Muscle layer of duodenum (tissue), 2 donors: ENCODE results near the gene TRUB2.
A peak's percentile ranks its signal among the peaks of the same experiment; 100 is the strongest.

Source experiments
- H3K27ac ChIP-seq: one replicate; pipeline ENCODE4 v1.7.0; 2013; ENCODE audit warnings: mild to moderate bottlenecking, low read length
- H3K27me3 ChIP-seq: one replicate; pipeline ENCODE4 v1.7.0; 2013; ENCODE audit warnings: low read depth, mild to moderate bottlenecking, control low read depth, low read length
- H3K36me3 ChIP-seq, 2 donors: one replicate each; pipeline ENCODE4 v1.7.0; 2013; ENCODE audit warnings: low read length in 2 of 2, control low read depth in 1 of 2, mild to moderate bottlenecking in 1 of 2; ENCODE audit not compliant: insufficient read depth in 2 of 2, control insufficient read depth in 1 of 2
- H3K4me1 ChIP-seq, 2 donors: one replicate each; pipeline ENCODE4 v1.7.0; 2013; ENCODE audit warnings: low read length in 2 of 2, mild to moderate bottlenecking in 2 of 2, control low read depth in 1 of 2, moderate library complexity in 1 of 2; ENCODE audit not compliant: insufficient read depth in 2 of 2, control insufficient read depth in 1 of 2
- H3K4me3 ChIP-seq, 2 donors: one replicate each; pipeline ENCODE4 v1.7.0; 2013; ENCODE audit warnings: low read length in 2 of 2, low read depth in 1 of 2, mild to moderate bottlenecking in 1 of 2
- H3K9me3 ChIP-seq, 2 donors: one replicate each; pipeline ENCODE4 v1.7.0; 2013; ENCODE audit warnings: low read length in 2 of 2, control low read depth in 1 of 2, mild to moderate bottlenecking in 1 of 2; ENCODE audit not compliant: control insufficient read depth in 1 of 2
- donor health status: healthy.

The TRUB2 gene

GRCh38 chr9:128358861-128359260 is 36.6 kb upstream of the TRUB2 start:
- Histone ChIP-seq H3K27ac (no peak overlapping the region), H3K4me3 (no peak overlapping the region), H3K9me3 (no peaks in the 10 kb centered on the region), H3K36me3 (peaks cover 3 to 22% of the 10 kb centered on the region in 2 donors), H3K27me3 (no peaks in the 10 kb centered on the region), H3K4me1 (peaks cover 0 to 8% of the 10 kb centered on the region in 2 donors)

- H3K4me1 ChIP-seq = peaks cover 0 to 8% of the 10 kb centered on the region in 2 donors
- no peak overlapping the region for H3K4me3 ChIP-seq
- no peaks in the 10 kb centered on the region for H3K27me3 ChIP-seq
- H3K9me3 ChIP-seq = no peaks in the 10 kb centered on the region
- H3K27ac ChIP-seq = no peak overlapping the region
- peaks cover 5 to 26% of the 10 kb centered on the region in 2 donors for H3K36me3 ChIP-seq
These were observed 35.8 kb upstream of the TRUB2 start for GRCh38 chr9:128358090-128358489.

- Histone ChIP-seq H3K27me3 (no peaks in the 10 kb centered on the region), H3K4me3 (no peak overlapping the region), H3K27ac (no peak overlapping the region), H3K4me1 (no peaks in the 10 kb centered on the region), H3K36me3 (peaks cover 13 to 35% of the 10 kb centered on the region in 2 donors), H3K9me3 (no peaks in the 10 kb centered on the region)
These were observed 33.2 kb upstream of the TRUB2 start for GRCh38 chr9:128355451-128355850.

- H3K4me3 ChIP-seq = no peak overlapping the region
- H3K4me1 ChIP-seq = no peaks in the 10 kb centered on the region
- H3K36me3 ChIP-seq = peaks cover 43 to 68% of the 10 kb centered on the region in 2 donors
- no peak overlapping the region for H3K27ac ChIP-seq
- H3K9me3 ChIP-seq = no peaks in the 10 kb centered on the region
- H3K27me3 ChIP-seq = no peaks in the 10 kb centered on the region
These were observed 27.5 kb upstream of the TRUB2 start for GRCh38 chr9:128349772-128350171.

GRCh38 chr9:128349125-128349524 is 26.9 kb upstream of the TRUB2 start:
- Histone ChIP-seq H3K9me3 (no peaks in the 10 kb centered on the region), H3K36me3 (peaks cover 47 to 71% of the 10 kb centered on the region in 2 donors), H3K4me3 (no peak overlapping the region), H3K27me3 (no peaks in the 10 kb centered on the region), H3K27ac (no peak overlapping the region), H3K4me1 (no peaks in the 10 kb centered on the region)

GRCh38 chr9:128344931-128345605 is 22.8 kb upstream of the TRUB2 start:
- peaks cover 43 to 74% of the 10 kb centered on the region in 2 donors for H3K36me3 ChIP-seq
- H3K4me3 ChIP-seq = no peak overlapping the region
- peaks cover 0 to 8% of the 10 kb centered on the region in 2 donors for H3K4me1 ChIP-seq
- H3K27me3 ChIP-seq = no peaks in the 10 kb centered on the region
- no peaks in the 10 kb centered on the region for H3K9me3 ChIP-seq
- H3K27ac ChIP-seq = no peak overlapping the region

GRCh38 chr9:128343855-128344254 is 21.6 kb upstream of the TRUB2 start:
- no peaks in the 10 kb centered on the region for H3K27me3 ChIP-seq
- H3K27ac ChIP-seq = no peak overlapping the region
- H3K4me1 ChIP-seq = peaks cover 3 to 8% of the 10 kb centered on the region in 2 donors
- peaks cover 33 to 62% of the 10 kb centered on the region in 2 donors for H3K36me3 ChIP-seq
- H3K9me3 ChIP-seq = no peaks in the 10 kb centered on the region
- no peak overlapping the region for H3K4me3 ChIP-seq

- peaks cover 3 to 8% of the 10 kb centered on the region in 2 donors for H3K4me1 ChIP-seq
- H3K4me3 ChIP-seq = no peak overlapping the region
- H3K9me3 ChIP-seq = no peaks in the 10 kb centered on the region
- H3K27ac ChIP-seq = no peak overlapping the region
- H3K27me3 ChIP-seq = no peaks in the 10 kb centered on the region
- H3K36me3 ChIP-seq = peaks cover 27 to 56% of the 10 kb centered on the region in 2 donors
These were observed 20.9 kb upstream of the TRUB2 start for GRCh38 chr9:128342971-128343680.

GRCh38 chr9:128341435-128341849 is 19.2 kb upstream of the TRUB2 start:
- H3K9me3 ChIP-seq = no peaks in the 10 kb centered on the region

GRCh38 chr9:128340691-128341434 is 18.6 kb upstream of the TRUB2 start:
- Histone ChIP-seq H3K9me3 (no peaks in the 10 kb centered on the region), H3K27me3 (no peaks in the 10 kb centered on the region), H3K36me3 (peaks cover 17 to 38% of the 10 kb centered on the region in 2 donors), H3K4me1 (peaks cover 3 to 8% of the 10 kb centered on the region in 2 donors), H3K27ac (peak overlapping the region; percentile 21), H3K4me3 (peak overlapping the region; percentile 81 to 85)

More at GRCh38 chr9:128341435-128341849, 19.2 kb upstream of the TRUB2 start:
- peak overlapping the region; percentile 81 to 85 for H3K4me3 ChIP-seq
- peaks cover 3 to 8% of the 10 kb centered on the region in 2 donors for H3K4me1 ChIP-seq
- H3K27ac ChIP-seq = peak overlapping the region; percentile 21
- no peaks in the 10 kb centered on the region for H3K27me3 ChIP-seq
- peaks cover 17 to 41% of the 10 kb centered on the region in 2 donors for H3K36me3 ChIP-seq
